Measurements from ENCODE around the gene ANKRD61.

DNA sequence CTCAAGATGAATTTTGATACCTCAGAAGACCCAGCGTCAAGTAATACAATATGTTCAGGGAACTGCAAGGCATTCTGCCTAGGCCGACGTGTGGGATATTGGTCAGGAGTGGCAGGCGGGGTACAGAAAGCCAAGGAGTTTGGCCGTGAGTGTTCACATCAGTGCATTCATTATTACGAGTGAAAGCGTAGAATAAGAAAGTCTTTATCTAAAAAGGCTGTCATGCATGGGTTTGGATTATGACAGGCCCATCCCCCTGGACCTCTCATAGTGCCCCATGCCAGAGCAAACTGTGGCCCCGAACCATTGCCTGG lies 14.6 kb upstream of the ANKRD61 start:
- no peak for TF ChIP-seq POLR2A (IDR thresholded peaks at IDR 0.05)
- TF ChIP-seq CTCF (IDR thresholded peaks at IDR 0.05) = no peak
